ENCODE data around the gene SMG9. TPM values are rescaled to one million over a fixed set of nuclear protein-coding genes. Genes with fewer than 3 reads are reported as not detected.
A peak's percentile ranks its signal among the peaks of the same experiment; 100 is the strongest.

Gene SMG9
- total RNA-seq, 1 donor from 2014 or later, result 13.2 TPM

- ATAC-seq (no peak), DNase-seq (ENCODE audit: low spot score) (no peak)
These were observed 4.8 kb upstream of the SMG9 start for GRCh38 chr19:43759515-43759914.

GRCh38 chr19:43755256-43755801 lies 567 bp upstream of the SMG9 start:
- ATAC-seq (peak; percentile 64), DNase-seq (ENCODE audit: low spot score) (peak; percentile 85)

- no peak for ATAC-seq
These were observed 584 bp downstream of the SMG9 start for GRCh38 chr19:43754253-43754502.

GRCh38 chr19:43752287-43752875 lies 2.4 kb downstream of the SMG9 start:
- DNase-seq (ENCODE audit: low spot score) (no peak), ATAC-seq (no peak)

More at GRCh38 chr19:43754253-43754502, 584 bp downstream of the SMG9 start:
- DNase-seq (ENCODE audit: low spot score), result no peak

- DNase-seq (ENCODE audit: low spot score) (no peak), ATAC-seq (no peak)
These were observed 3.1 kb downstream of the SMG9 start for GRCh38 chr19:43751466-43752220.

- DNase-seq (ENCODE audit: low spot score), result no peak
- ATAC-seq, result no peak
These were observed 4.9 kb downstream of the SMG9 start for GRCh38 chr19:43749898-43750297.

- ATAC-seq, result no peak
- DNase-seq (ENCODE audit: low spot score), result no peak
These were observed 5.6 kb downstream of the SMG9 start for GRCh38 chr19:43749152-43749551.

- DNase-seq (ENCODE audit: low spot score), result no peak
- no peak for ATAC-seq
These were observed 6.1 kb downstream of the SMG9 start for GRCh38 chr19:43748685-43749084.

- ATAC-seq (no peak), DNase-seq (ENCODE audit: low spot score) (no peak)
These were observed 6.6 kb downstream of the SMG9 start for GRCh38 chr19:43748205-43748594.

- ATAC-seq, result no peak
- DNase-seq (ENCODE audit: low spot score), result no peak
These were observed 7.1 kb downstream of the SMG9 start for GRCh38 chr19:43747557-43748204.

GRCh38 chr19:43743059-43743458 lies 11.7 kb downstream of the SMG9 start:
- DNase-seq (ENCODE audit: low spot score), result no peak
- ATAC-seq, result no peak

- DNase-seq (ENCODE audit: low spot score) (no peak), ATAC-seq (no peak)
These were observed 13.5 kb downstream of the SMG9 start for GRCh38 chr19:43741075-43741825.

- DNase-seq (ENCODE audit: low spot score), result no peak
- ATAC-seq, result peak; percentile 78
These were observed 15.1 kb downstream of the SMG9 start for GRCh38 chr19:43739439-43740235.

GRCh38 chr19:43738780-43739211 lies 16.0 kb downstream of the SMG9 start:
- ATAC-seq, result peak; percentile 60
- no peak for DNase-seq (ENCODE audit: low spot score)

- DNase-seq (ENCODE audit: low spot score) (no peak), ATAC-seq (no peak)
These were observed 18.8 kb downstream of the SMG9 start for GRCh38 chr19:43735957-43736356.

- no peak for ATAC-seq
- no peak for DNase-seq (ENCODE audit: low spot score)
These were observed 19.7 kb downstream of the SMG9 start for GRCh38 chr19:43735013-43735412.

- DNase-seq (ENCODE audit: low spot score) (no peak), ATAC-seq (no peak)
These were observed 22.9 kb downstream of the SMG9 start for GRCh38 chr19:43731846-43732245.

- no peak for ATAC-seq
These were observed 23.4 kb downstream of the SMG9 start for GRCh38 chr19:43731346-43731745.

GRCh38 chr19:43729919-43730318 lies 24.8 kb downstream of the SMG9 start:
- no peak for DNase-seq (ENCODE audit: low spot score)
- ATAC-seq, result no peak

More at GRCh38 chr19:43731346-43731745, 23.4 kb downstream of the SMG9 start:
- no peak for DNase-seq (ENCODE audit: low spot score)

- DNase-seq (ENCODE audit: low spot score) (no peak), ATAC-seq (no peak)
These were observed 27.2 kb downstream of the SMG9 start for GRCh38 chr19:43727593-43727853.

Data from left lobe of liver (tissue), 2 donors.